SHP77 treated with DMSO at 0.1 percent for 48 hours (cell line): ENCODE measurements around the gene NTHL1.

Experiments used
- DNase-seq: peaks from one replicate; lab custom pipeline; 2025; lab: John Stamatoyannopoulos, UW

Gene NTHL1

DNA sequence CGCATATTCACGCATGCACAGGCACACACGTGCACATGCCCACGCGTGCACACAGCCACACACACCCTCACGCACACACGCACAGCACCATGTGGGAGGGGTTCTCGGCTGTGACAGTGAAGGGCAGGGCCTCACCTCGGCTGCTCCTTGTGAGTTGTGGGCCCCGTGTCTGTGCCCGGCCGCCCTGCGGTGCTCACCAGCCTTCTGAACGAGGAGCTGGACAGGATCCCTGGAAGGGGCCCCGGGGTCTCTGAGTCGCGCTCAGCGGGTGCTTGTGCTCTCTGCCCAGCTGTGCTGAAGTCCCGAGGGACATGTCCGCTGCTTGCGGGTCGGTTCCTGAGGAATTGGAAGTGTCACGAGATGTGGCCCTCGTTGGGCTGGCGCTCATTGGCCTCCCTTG lies 16.2 kb upstream of the NTHL1 start:
- DNase-seq = no peak

DNA sequence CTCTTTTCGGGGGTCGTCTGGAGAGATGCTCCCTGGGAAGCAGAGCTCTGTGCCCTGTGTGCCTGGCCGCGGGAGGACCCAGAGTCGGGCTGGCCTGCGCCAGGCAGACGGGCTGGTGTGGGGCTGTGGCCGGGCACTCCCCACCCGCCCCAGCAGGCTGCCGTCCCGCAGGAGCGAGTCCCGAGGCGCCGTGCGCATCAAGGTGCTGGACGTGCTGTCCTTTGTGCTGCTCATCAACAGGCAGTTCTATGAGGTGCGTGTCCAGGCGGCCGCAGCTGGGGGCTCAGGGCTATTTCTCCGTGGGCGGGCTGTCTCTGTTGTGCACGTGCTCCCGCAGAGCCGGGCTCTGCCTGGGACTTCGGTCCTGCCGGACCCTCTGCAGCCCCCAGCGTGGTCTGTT lies 15.2 kb upstream of the NTHL1 start:
- DNase-seq = no peak

DNA sequence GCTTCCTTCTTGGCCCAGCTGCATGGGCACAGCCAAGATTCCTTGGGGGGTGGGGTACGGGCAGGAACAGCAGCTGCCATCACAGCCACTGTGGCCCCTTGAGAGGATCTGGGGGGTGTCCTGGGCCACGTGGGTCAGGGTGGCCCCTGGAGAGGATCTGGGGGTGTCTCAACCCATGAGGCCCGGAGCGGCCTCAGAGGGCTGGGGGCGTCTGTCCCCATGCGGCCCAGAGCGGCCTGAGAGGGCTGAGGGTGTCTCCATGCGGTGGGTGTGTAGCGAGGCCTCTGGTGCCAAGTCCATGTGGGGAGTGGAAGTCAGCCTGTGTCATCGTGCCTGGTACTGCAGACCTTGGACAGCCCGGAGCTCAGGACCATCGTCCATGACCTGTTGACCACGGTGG lies 13.9 kb upstream of the NTHL1 start:
- DNase-seq = no peak

GRCh38 chr16:2061023-2061422 lies 13.4 kb upstream of the NTHL1 start:
- no peak for DNase-seq

DNA sequence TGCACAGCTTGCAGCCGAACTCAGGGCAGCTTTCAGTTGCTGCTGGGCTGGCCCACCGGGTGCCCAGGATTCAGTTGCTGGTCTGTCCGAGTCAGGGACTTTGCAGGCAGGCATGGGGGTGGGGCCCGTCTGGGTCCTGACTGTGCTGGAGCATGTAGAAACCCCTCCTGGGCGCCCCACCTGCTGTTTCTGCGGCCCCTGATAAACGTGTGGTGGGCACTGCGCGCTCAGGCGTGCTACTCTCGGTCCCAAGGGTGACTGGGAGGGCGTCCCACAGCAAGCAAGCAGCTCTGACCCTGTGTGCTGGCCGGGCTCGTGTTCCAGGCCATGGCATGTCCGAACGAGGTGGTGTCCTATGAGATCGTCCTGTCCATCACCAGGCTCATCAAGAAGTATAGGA lies 12.7 kb upstream of the NTHL1 start:
- DNase-seq = no peak

GRCh38 chr16:2058872-2059271 lies 11.2 kb upstream of the NTHL1 start:
- DNase-seq = no peak

GRCh38 chr16:2058420-2058819 lies 10.8 kb upstream of the NTHL1 start:
- DNase-seq = no peak

DNA sequence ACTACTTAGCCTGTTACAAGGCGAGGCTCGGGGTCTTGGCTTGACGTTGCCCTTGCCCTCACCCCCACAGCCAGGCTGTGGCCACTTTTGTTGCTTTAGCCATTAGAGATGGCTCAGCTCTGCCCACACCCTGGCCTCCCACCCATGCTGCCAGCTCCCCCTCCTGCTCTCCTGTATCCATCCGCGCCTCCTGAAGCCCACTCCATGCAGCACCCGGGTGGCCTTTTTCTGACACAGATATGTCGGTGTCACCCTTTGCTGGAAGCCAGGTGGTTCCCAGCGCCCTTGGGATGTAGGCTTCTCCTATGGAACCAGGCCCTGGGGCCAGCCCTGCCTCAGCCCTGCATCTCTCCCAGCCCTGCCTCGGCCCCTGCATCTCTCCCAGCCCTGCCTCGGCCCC lies 9.8 kb upstream of the NTHL1 start:
- no peak for DNase-seq

DNA sequence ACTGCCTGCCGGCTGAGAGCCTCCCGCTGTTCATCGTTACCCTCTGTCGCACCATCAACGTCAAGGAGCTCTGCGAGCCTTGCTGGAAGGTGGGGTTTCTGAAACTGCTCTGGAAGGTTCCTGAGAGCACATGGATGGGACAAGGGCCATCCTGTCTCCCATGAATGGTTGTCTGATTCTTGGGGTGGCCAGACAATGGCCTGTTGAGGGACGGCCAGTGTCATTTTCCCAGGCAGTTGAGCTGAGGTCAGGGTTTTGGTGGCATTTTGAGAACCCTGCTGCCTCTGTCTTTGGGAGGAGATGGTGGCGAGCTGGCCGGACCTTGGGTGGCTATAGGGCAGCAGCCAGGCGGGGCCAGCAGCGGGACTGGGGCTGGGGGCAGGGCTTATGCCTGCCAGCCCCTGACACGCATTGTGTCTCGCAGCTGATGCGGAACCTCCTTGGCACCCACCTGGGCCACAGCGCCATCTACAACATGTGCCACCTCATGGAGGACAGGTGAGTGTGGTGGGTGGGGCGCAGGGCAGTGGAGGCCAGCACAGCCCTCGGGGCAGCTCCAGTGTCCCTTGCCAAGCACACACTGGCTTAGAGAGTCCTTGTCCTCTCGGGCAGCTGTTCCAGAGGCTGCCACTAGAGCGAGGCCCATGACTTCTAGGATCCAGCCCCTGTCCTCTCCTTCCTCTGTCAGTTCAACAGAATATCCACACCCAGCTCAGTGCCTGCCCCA lies 9.2 kb upstream of the NTHL1 start:
- DNase-seq = no peak

DNA sequence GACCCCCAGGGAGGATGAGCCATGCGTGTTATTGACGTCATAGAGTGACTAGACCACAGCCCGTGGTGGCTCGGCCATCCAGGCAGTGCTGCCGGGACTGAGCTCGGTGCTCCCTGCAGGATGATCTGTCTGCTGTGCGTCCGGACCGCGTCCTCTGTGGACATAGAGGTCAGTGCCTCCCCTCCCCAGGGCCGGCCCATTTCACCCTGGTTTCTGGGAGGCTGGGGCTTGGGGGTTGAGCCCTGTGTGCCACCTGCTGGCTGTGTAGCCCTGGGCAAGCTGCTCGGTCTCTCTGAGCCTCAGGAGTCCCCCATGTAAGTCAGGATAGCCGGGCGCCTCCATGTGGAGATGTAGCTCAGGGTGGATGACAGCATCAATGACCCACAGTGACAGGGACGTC lies 8.4 kb upstream of the NTHL1 start:
- no peak for DNase-seq

- DNase-seq = no peak
Observed at GRCh38 chr16:2054543-2055245, 7.1 kb upstream of the NTHL1 start.

DNA sequence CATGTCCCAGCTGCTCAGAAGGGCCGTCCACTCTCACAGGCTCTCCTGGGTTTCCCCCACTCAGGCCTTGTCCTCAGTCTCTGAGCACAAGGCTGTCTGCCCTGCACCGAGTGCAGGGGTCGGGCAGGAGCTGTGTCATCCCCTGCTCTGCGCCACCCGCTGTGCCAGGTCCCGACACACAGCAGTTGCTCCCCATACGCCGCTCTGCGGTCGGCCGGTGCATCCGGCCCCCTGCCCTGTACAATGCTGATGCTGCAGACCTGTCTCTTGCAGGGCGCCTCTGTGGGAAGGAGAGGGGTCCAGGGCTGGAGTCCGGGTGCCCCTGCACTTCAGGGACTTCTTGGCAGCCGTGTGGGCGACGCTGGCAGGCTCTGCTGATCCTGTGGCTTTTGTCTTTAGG lies 6.3 kb upstream of the NTHL1 start:
- no peak for DNase-seq

GRCh38 chr16:2053211-2053610 lies 5.6 kb upstream of the NTHL1 start:
- no peak for DNase-seq

GRCh38 chr16:2048116-2048543 lies 496 bp upstream of the NTHL1 start:
- no peak for DNase-seq

- DNase-seq = no peak
Observed at GRCh38 chr16:2046893-2047329, 723 bp downstream of the NTHL1 start.

GRCh38 chr16:2045965-2046892 lies 1.4 kb downstream of the NTHL1 start:
- no peak for DNase-seq

- no peak for DNase-seq
Observed at GRCh38 chr16:2044541-2044940, 3.1 kb downstream of the NTHL1 start.

DNA sequence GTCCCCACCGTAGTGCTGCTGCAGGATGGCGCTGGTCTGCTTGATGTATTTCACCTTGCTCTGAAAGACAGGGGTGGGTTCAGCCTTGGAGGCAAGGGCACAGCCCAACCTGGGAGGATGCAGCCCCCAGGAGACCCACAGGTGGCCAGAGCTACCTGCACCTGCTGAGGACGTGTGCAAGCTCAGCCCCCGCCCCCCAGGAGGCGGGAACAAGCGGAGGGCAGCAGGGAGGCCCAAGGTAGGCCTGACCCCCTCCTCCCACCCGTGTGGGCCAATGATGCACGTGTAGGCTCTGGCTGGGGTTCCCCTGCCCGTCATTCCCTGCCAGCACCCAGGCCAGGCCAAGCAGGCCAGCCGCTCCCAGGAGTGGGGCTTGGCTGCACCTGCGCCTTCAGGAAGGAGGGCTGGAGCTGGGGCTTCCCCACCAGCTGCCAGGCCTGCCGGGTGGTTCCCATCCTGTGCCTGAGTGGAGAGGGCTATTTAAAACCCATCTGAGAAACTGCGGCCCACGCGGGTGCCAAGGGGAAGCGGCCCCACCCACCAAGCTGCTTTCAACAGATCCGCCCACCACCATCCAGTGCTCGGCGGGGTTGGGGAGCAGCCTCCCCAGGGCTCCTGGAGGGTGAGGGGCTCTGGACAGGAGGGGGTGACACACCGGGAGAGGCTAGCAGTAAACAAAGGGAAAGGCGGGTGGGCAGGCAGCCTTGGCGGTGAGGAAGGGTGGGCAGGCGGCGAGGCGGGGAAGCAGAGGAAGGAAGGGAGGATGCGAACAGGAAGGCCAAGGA lies 3.8 kb downstream of the NTHL1 start:
- DNase-seq = peak; percentile 63

DNA sequence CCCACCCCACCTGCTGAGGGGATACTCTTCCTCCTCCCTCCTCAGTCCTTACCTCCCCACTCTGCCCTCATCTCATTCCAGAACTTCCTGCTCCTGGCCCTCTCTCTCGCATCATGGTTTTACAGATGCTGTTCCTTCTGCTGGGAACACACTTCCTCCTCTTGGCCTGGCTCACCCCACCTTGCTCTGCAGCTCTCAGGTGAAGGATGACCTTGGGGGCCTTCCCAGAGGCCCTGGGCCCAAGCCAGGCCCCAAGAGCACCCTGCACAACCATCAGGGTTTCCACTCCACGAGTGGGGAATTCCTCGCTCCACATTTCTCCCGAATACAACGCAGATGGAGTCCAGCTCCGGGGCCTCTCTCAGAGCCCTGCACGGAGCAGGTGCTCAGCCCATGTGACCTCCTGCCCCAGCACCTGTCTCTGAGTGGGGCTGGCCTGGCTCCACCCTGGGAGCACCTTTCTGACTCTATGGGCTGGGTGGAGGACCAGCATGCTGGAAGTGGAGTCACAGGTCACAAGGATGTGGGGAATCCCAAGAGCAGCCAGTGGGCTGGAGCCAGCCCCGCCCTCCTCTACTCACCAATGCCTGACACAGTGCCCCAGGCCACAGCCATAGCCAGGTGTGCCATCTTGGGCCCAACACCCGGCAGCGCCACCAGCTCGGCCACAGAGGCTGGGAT lies 4.5 kb downstream of the NTHL1 start:
- DNase-seq = no peak

DNA sequence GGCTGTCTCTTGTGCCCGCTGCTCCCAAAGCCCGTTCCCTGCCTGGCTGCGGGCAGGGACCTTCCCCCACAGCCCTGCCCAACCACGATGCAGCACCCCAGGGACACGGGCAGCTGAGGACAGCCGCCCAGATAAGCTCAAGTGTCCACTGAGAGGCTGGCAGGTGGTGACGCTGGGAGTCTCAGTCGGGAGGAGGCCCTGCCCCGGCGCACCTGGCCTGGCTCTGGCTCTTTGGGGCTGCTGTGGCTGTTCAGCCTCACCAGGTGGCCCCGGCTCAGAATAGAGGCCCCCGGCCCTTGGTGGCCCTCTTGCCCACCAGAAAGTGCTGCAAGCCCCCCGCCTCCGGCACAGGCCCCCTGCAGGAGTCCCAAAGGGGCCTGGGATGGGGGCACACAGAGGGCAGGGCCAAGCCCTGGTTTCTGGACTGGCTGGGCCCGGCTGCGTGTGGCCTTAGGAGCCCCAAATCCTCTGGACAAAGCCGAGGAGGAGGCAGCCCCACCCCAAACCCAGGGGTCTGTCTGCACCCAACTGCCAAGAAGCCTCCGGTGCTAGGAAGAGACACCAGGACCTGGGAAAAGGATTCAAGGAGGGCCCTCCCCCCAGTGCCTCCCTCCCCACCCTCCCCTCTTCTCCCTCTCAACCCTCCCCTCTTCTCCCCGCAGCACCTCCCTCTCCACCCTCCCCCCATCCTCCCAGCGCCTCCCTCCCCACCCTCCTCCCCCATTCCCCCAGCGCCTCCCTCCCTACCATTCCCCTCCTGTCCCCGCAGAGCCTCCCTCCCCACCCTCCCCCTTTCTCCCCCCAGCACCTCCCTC lies 5.3 kb downstream of the NTHL1 start:
- peak; percentile 80 for DNase-seq
